DOHH2 (cell line): ENCODE results near the gene MAGEE1.

ENCODE experiments used
- H3F3A ChIP-seq: fragments of 200-600 bp; sonication (generic), shearing (Covaris generic); 2 replicates; pipeline ENCODE4 v1.6.0; 2016; ENCODE audit warnings: antibody characterized with exemption, mild to moderate bottlenecking; ENCODE audit not compliant: control insufficient read depth, insufficient read depth
- H3K27ac ChIP-seq: fragments of 200-600 bp; sonication (generic); 2 replicates; pipeline ENCODE4 v1.5.1; 2014; ENCODE audit warnings: low read depth, mild to moderate bottlenecking, low read length, moderate library complexity
- H3K27me3 ChIP-seq: fragments of 200-600 bp; sonication (generic); 2 replicates; pipeline ENCODE4 v1.6.1; 2014; ENCODE audit warnings: mild to moderate bottlenecking, low read length, mixed read lengths; ENCODE audit not compliant: control insufficient read depth
- H3K36me3 ChIP-seq: fragments of 200-600 bp; sonication (generic); 2 replicates; pipeline ENCODE4 v1.6.1; 2014; ENCODE audit warnings: mild to moderate bottlenecking, low read length, moderate library complexity, mixed read lengths; ENCODE audit not compliant: control insufficient read depth
- H3K4me1 ChIP-seq: fragments of 200-600 bp; sonication (generic); 2 replicates; pipeline ENCODE4 v1.6.1; 2014; ENCODE audit warnings: mild to moderate bottlenecking, low read length, mixed read lengths; ENCODE audit not compliant: control insufficient read depth
- H3K4me2 ChIP-seq: fragments of 200-600 bp; sonication (generic); 2 replicates; pipeline ENCODE4 v1.6.0; 2014; ENCODE audit warnings: mild to moderate bottlenecking, low read length, moderate library complexity
- H3K4me3 ChIP-seq: fragments of 200-600 bp; sonication (generic); 2 replicates; pipeline ENCODE4 v1.5.1; 2014; ENCODE audit warnings: mild to moderate bottlenecking, low read length, mixed read lengths
- H3K79me2 ChIP-seq: fragments of 200-600 bp; sonication (generic); 2 replicates; pipeline ENCODE4 v1.6.1; 2014; ENCODE audit warnings: mild to moderate bottlenecking, low read length, mixed read lengths; ENCODE audit not compliant: control insufficient read depth
- H3K9me2 ChIP-seq: fragments of 200-600 bp; sonication (generic); replicated peaks from 2 replicates; pipeline ENCODE4 v1.6.1; 2014; ENCODE audit warnings: mild to moderate bottlenecking, low read length, mixed read lengths; ENCODE audit not compliant: control insufficient read depth
- H3K9me3 ChIP-seq: fragments of 200-600 bp; sonication (generic); 2 replicates; pipeline ENCODE4 v1.6.1; 2014; ENCODE audit warnings: antibody characterized with exemption, low read length, mixed read lengths; ENCODE audit not compliant: control insufficient read depth, insufficient read depth
- H4K20me1 ChIP-seq: fragments of 200-600 bp; sonication (generic); 2 replicates; pipeline ENCODE4 v1.6.0; 2014; ENCODE audit warnings: low read depth, mild to moderate bottlenecking, antibody characterized with exemption, low read length, moderate library complexity; ENCODE audit not compliant: control insufficient read depth, insufficient read depth
- CTCF ChIP-seq: fragments of 200-600 bp; sonication (generic); IDR thresholded peaks from one replicate; pipeline ENCODE4 v1.5.1; 2014; ENCODE audit warnings: antibody characterized with exemption, mild to moderate bottlenecking, low read depth, low read length; ENCODE audit not compliant: poor library complexity, severe bottlenecking
- EZH2phosphoT487 ChIP-seq: fragments of 200-600 bp; sonication (generic); IDR thresholded peaks from 2 replicates; pipeline ENCODE4 v1.6.1; 2017; ENCODE audit warnings: borderline replicate concordance, mild to moderate bottlenecking, antibody characterized with exemption, low read length, moderate library complexity, mixed read lengths

The MAGEE1 gene

GRCh38 chrX:76420237-76420636 is 7.3 kb upstream of the MAGEE1 start:
- H3K79me2 ChIP-seq: no peaks in the 10 kb centered on the region
- no peak overlapping the region for H3K4me3 ChIP-seq
- H3K4me1 ChIP-seq: no peaks in the 10 kb centered on the region
- H3K9me3 ChIP-seq: no peaks in the 10 kb centered on the region
- H3K4me2 ChIP-seq: no peak overlapping the region
- H3K9me2 ChIP-seq: no peaks in the 10 kb centered on the region
- no peak overlapping the region for H3K27ac ChIP-seq
- no peaks in the 10 kb centered on the region for H3K27me3 ChIP-seq
- no peaks in the 10 kb centered on the region for H4K20me1 ChIP-seq
- H3F3A ChIP-seq: no peaks in the 10 kb centered on the region
- no peaks in the 10 kb centered on the region for H3K36me3 ChIP-seq
- TF ChIP-seq CTCF (peak; percentile 13), EZH2phosphoT487 (no peak)

GRCh38 chrX:76428243-76429130 is 977 bp downstream of the MAGEE1 start:
- no peaks in the 10 kb centered on the region for H3K9me3 ChIP-seq
- H4K20me1 ChIP-seq: no peaks in the 10 kb centered on the region
- no peaks in the 10 kb centered on the region for H3K27me3 ChIP-seq
- H3K4me3 ChIP-seq: peak overlapping the region; percentile 67
- H3K4me2 ChIP-seq: peak overlapping the region; percentile 65
- H3K9me2 ChIP-seq: no peaks in the 10 kb centered on the region
- H3K36me3 ChIP-seq: no peaks in the 10 kb centered on the region
- H3K27ac ChIP-seq: no peak overlapping the region
- no peaks in the 10 kb centered on the region for H3K4me1 ChIP-seq
- no peaks in the 10 kb centered on the region for H3F3A ChIP-seq
- H3K79me2 ChIP-seq: no peaks in the 10 kb centered on the region
- TF ChIP-seq CTCF (no peak), EZH2phosphoT487 (no peak)

- Histone ChIP-seq H3K79me2 (no peaks in the 10 kb centered on the region), H3K4me1 (no peaks in the 10 kb centered on the region), H3K27ac (no peak overlapping the region), H3K4me2 (no peak overlapping the region), H4K20me1 (no peaks in the 10 kb centered on the region), H3K4me3 (no peak overlapping the region), H3K9me3 (no peaks in the 10 kb centered on the region), H3K27me3 (no peaks in the 10 kb centered on the region), H3K36me3 (no peaks in the 10 kb centered on the region), H3K9me2 (no peaks in the 10 kb centered on the region), H3F3A (no peaks in the 10 kb centered on the region)
- TF ChIP-seq EZH2phosphoT487 (no peak), CTCF (no peak)
These were observed 5.7 kb downstream of the MAGEE1 start for GRCh38 chrX:76433219-76433618.
